GM12801 (cell line): ENCODE results near the gene SPATA46.

ENCODE experiments used
- TF ChIP-seq, protein P1 (sequence below): IDR thresholded peaks from one replicate; pipeline ENCODE4 v1.5.1; 2011; ENCODE audit warnings: control low read depth; ENCODE audit not compliant: insufficient read length; ENCODE audit errors: extremely low read depth

Gene SPATA46, protein sequence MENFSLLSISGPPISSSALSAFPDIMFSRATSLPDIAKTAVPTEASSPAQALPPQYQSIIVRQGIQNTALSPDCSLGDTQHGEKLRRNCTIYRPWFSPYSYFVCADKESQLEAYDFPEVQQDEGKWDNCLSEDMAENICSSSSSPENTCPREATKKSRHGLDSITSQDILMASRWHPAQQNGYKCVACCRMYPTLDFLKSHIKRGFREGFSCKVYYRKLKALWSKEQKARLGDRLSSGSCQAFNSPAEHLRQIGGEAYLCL

GRCh38 chr1:162376691-162377090 lies at the start of gene SPATA46:
SPATA46 (minus strand) TSS chr1:162376854; CDS start chr1:162376790, 64 bp downstream.
- TF ChIP-seq, protein P1, sequence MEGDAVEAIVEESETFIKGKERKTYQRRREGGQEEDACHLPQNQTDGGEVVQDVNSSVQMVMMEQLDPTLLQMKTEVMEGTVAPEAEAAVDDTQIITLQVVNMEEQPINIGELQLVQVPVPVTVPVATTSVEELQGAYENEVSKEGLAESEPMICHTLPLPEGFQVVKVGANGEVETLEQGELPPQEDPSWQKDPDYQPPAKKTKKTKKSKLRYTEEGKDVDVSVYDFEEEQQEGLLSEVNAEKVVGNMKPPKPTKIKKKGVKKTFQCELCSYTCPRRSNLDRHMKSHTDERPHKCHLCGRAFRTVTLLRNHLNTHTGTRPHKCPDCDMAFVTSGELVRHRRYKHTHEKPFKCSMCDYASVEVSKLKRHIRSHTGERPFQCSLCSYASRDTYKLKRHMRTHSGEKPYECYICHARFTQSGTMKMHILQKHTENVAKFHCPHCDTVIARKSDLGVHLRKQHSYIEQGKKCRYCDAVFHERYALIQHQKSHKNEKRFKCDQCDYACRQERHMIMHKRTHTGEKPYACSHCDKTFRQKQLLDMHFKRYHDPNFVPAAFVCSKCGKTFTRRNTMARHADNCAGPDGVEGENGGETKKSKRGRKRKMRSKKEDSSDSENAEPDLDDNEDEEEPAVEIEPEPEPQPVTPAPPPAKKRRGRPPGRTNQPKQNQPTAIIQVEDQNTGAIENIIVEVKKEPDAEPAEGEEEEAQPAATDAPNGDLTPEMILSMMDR: no peak

DNA sequence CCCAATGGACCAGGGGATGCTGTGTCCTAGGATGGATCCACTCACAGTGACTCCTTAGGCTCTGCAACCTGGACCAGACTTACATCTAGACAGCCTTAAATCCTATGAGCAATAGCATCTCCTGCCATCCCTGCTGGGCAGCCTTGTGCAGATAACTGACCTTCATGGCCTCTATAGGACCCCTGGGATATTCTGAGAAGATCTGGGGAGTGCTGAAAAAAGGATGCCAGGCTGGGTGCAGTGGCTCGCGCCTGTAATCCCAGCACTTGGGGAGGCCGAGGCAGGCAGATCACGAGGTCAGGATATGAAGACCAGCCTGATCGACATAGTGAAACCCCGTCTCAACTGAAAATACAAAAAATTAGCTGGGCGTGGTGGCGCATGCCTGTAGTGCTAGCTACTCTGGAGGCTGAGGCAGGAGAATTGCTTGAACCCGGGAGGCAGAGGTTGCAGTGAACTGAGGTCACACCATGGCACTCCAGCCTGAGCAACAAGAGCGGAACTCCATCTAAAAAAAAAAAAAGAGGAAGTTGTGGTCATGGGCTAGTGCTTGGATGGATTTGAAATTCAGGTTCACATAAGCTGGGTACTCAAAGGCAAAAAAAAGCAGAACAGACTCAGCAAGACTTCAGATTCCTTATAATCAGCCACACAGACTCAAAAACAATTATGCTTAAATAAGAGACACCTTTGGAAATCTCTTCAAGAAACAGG lies 46.2 kb upstream of the SPATA46 start:
- TF ChIP-seq, protein P1: no peak

- TF ChIP-seq, protein P1: no peak
Measured at GRCh38 chr1:162421258-162422164, 44.9 kb upstream of the SPATA46 start.

DNA sequence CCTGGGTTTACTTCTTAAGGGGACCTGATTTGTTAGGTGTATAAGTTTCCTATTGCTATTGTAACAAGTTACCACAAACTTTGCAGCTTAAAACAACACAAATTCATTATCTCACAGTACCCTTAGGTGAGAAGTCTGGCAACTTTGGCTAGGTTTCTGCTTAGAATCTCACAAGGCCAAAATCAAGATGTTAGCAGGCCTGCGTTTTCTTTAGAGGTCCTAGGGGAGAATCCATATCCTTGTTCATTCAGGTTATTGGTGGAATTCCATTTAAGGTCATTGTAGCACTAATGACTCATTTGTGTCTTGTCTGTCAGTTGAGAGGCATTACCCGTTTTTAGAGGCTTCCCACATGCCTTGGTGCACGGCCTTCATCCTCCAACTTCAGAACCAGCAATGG lies 43.5 kb upstream of the SPATA46 start:
- TF ChIP-seq, protein P1: no peak

DNA sequence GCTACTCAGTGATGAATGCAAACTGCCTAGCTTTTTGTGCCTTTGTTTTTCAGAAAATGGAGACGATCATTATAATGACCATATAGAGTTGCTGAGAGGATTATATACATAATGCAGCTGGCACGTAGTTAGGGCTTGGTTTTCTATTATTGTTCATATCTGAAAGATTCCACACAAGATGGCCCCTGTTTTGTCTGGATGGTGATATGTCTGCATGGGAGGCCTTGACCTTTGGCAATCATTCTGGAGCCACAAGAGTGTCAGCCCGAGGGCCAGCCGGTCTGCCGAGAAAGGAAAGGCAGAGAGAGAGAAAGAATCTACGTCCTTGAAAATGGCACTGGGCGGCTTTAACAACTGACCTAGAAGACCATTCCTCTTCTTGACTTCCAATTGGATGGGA lies 41.0 kb upstream of the SPATA46 start:
- TF ChIP-seq, protein P1: no peak

DNA sequence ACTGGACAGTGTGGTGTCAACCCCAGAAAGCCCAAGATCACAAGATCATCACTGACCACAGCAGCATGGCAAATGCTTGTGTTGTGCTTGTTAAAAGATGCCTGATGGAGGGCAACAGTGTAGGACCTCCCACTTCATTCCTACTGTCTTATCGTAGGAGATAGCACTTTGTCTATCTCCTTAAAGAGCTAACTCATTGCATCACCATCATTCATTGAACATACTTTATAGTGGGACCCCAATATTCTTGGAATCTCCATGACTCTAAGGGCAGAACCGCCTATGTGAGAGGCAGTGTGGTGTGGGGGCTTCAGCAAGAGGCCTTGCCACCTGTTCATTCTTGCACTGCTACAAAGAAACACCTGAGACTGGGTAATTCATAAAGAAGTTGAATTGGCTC lies 40.3 kb upstream of the SPATA46 start:
- TF ChIP-seq, protein P1: no peak

DNA sequence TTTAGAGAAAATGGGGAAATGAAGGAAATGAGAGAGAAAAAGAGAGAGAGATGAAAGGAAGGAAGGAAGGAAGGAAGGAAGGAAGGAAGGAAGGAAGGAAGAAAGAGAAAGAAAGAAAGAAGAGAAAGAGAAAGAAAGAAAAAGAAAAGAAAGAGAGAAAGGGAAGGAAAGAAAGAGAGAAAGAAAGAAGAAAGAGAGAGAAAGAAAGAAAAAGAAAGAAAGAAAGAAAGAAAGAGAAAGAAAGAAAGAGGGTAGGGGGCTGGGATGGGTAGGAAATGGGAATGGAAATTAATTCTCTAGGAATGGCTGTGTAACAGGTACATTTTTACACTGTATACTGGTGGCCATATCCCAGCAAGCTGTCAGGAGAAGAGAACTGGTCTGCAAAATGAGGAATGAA lies 39.6 kb upstream of the SPATA46 start:
- TF ChIP-seq, protein P1: no peak
